Trophoblast cell (in vitro differentiated cells and primary cell): ENCODE results near the gene PATZ1.

Source experiments
- DNase-seq, 2 donors: peaks; one replicate each; pipeline ENCODE4 v3.0.0-alpha.2; 2016
- H2AFZ ChIP-seq: 2 replicates; pipeline ENCODE4 v1.6.1; 2013; ENCODE audit warnings: low read length, moderate library complexity, mild to moderate bottlenecking; ENCODE audit not compliant: insufficient read depth, poor library complexity
- H2AK5ac ChIP-seq: 2 replicates; pipeline ENCODE4 v1.6.1; 2013; ENCODE audit warnings: mild to moderate bottlenecking, low read length
- H2BK120ac ChIP-seq: 2 replicates; pipeline ENCODE4 v1.6.1; 2013; ENCODE audit warnings: low read length, mild to moderate bottlenecking, moderate library complexity; ENCODE audit not compliant: insufficient read depth, poor library complexity
- H2BK12ac ChIP-seq: 2 replicates; pipeline ENCODE4 v1.6.1; 2013; ENCODE audit warnings: mild to moderate bottlenecking, low read length, moderate library complexity
- H2BK5ac ChIP-seq: 2 replicates; pipeline ENCODE4 v1.6.1; 2013; ENCODE audit warnings: low read length, low read depth, moderate library complexity, mild to moderate bottlenecking; ENCODE audit not compliant: poor library complexity
- H3K14ac ChIP-seq: 2 replicates; pipeline ENCODE4 v1.6.1; 2013; ENCODE audit warnings: mild to moderate bottlenecking, low read length
- H3K18ac ChIP-seq: 2 replicates; pipeline ENCODE4 v1.6.1; 2013; ENCODE audit warnings: mild to moderate bottlenecking, low read length
- H3K23ac ChIP-seq: 2 replicates; pipeline ENCODE4 v1.6.1; 2013; ENCODE audit warnings: low read length
- H3K27ac ChIP-seq: 2 replicates; pipeline ENCODE4 v1.5.1; 2013; ENCODE audit warnings: low read depth, mild to moderate bottlenecking, inconsistent platforms, low read length, moderate library complexity
- H3K27me3 ChIP-seq: 2 replicates; pipeline ENCODE4 v1.6.1; 2013; ENCODE audit warnings: inconsistent platforms, mild to moderate bottlenecking, low read length, moderate library complexity; ENCODE audit not compliant: insufficient read depth
- H3K36me3 ChIP-seq, 2 experiments: 1 replicate in 1 of 2; 2 replicates in 1 of 2; pipeline ENCODE4 v1.6.1; 2013; ENCODE audit warnings: low read length in 2 of 2, mild to moderate bottlenecking in 2 of 2, moderate library complexity in 1 of 2; ENCODE audit not compliant: insufficient read depth in 2 of 2, control insufficient read depth in 1 of 2
- H3K4ac ChIP-seq: 2 replicates; pipeline ENCODE4 v1.6.1; 2013; ENCODE audit warnings: low read depth, mild to moderate bottlenecking, low read length, moderate library complexity
- H3K4me1 ChIP-seq, 2 experiments: 1 replicate in 1 of 2; 2 replicates in 1 of 2; pipeline ENCODE4 v1.6.1; 2013; ENCODE audit warnings: low read length in 2 of 2, mild to moderate bottlenecking in 2 of 2, moderate library complexity in 1 of 2; ENCODE audit not compliant: insufficient read depth in 2 of 2, control insufficient read depth in 1 of 2
- H3K4me2 ChIP-seq: 2 replicates; pipeline ENCODE4 v1.6.1; 2013; ENCODE audit warnings: inconsistent platforms, mild to moderate bottlenecking, low read length, moderate library complexity
- H3K4me3 ChIP-seq: 2 replicates; pipeline ENCODE4 v1.5.1; 2013; ENCODE audit warnings: mild to moderate bottlenecking, low read depth, low read length, inconsistent platforms
- H3K79me1 ChIP-seq: one replicate; pipeline ENCODE4 v1.6.1; 2013; ENCODE audit warnings: low read length
- H3K79me2 ChIP-seq: 2 replicates; pipeline ENCODE4 v1.6.1; 2013; ENCODE audit warnings: low read length, mild to moderate bottlenecking; ENCODE audit not compliant: control insufficient read depth, insufficient read depth, poor library complexity
- H3K9ac ChIP-seq: 2 replicates; pipeline ENCODE4 v1.6.1; 2013; ENCODE audit warnings: mild to moderate bottlenecking, low read length
- H3K9me3 ChIP-seq: 2 replicates; pipeline ENCODE4 v1.6.1; 2013; ENCODE audit warnings: low read depth, mild to moderate bottlenecking, control low read depth, inconsistent platforms, low read length; ENCODE audit not compliant: insufficient read depth
- H4K12ac ChIP-seq: 2 replicates; pipeline ENCODE4 v1.6.1; 2013; ENCODE audit warnings: low read depth, mild to moderate bottlenecking, low read length, moderate library complexity
- H4K8ac ChIP-seq: 2 replicates; pipeline ENCODE4 v1.6.1; 2013; ENCODE audit warnings: low read depth, mild to moderate bottlenecking, low read length, moderate library complexity
- H4K91ac ChIP-seq: one replicate; pipeline ENCODE4 v1.6.1; 2013; ENCODE audit warnings: low read depth, mild to moderate bottlenecking, low read length, moderate library complexity
- WGBS: extraction: QIAGEN DNeasy Blood & Tissue Kit; methylation state at CpG from one replicate; pipeline ENCODE4 v1.1.7; 2013; ENCODE audit warnings: missing lambda C conversion rate; ENCODE audit not compliant: insufficient read length, insufficient coverage; ENCODE audit errors: extremely low coverage; 5-methylcytosine and 5-hydroxymethylcytosine counted together

Gene PATZ1

GRCh38 chr22:31290494-31291471, 55.4 kb downstream of the PATZ1 start:
- Histone ChIP-seq H2AK5ac (peak overlapping the region; percentile 45), H4K12ac (no peak overlapping the region), H3K9ac (no peak overlapping the region), H2BK12ac (peak overlapping the region; percentile 78), H3K4me3 (peak overlapping the region; percentile 67), H2BK120ac (peak overlapping the region; percentile 74), H3K79me2 (no peaks in the 10 kb centered on the region), H3K4me2 (peak overlapping the region; percentile 81), H3K14ac (peak overlapping the region; percentile 83), H3K79me1 (peaks cover 17% of the 10 kb centered on the region), H3K23ac (no peak overlapping the region), H3K18ac (peak overlapping the region; percentile 80), H4K91ac (peak overlapping the region; percentile 74), H3K36me3 (no peaks in the 10 kb centered on the region), H3K9me3 (no peaks in the 10 kb centered on the region), H3K4me1 (peaks cover 17 to 29% of the 10 kb centered on the region in 2 experiments), H3K4ac (peak overlapping the region; percentile 34), H4K8ac (peak overlapping the region; percentile 36), H3K27me3 (no peaks in the 10 kb centered on the region), H2BK5ac (peak overlapping the region; percentile 67), H2AFZ (peak overlapping the region; percentile 37), H3K27ac (peak overlapping the region; percentile 59)
- WGBS: no CpG with 5 or more reads among the region's 95 CpGs
- peak; percentile 97 to 98 for DNase-seq

DNA sequence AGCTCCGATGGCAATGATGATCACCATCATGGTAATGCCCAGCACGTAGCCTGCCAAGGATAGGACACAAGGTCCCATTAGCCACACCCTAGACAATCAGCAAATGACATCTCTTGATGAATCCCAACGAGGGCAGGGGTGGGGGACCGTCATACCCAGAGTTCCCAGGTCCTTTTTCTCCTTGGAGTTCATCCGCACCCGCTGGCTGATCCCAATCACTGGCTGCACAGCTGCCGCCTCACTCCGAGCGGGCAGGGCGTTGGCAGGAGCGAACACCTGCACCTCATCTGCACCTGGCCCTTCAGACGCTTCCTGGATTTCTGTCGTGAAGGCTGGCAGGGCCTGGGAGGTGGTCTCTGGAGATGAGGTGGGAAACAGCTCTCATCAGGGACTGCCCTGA, 56.8 kb downstream of the PATZ1 start:
- Histone ChIP-seq H2AK5ac (peak overlapping the region; percentile 31), H3K4me3 (no peak overlapping the region), H2BK12ac (peak overlapping the region; percentile 9), H3K9me3 (no peaks in the 10 kb centered on the region), H3K4ac (no peak overlapping the region), H4K12ac (no peak overlapping the region), H2BK5ac (no peak overlapping the region), H3K14ac (no peak overlapping the region), H4K91ac (peak overlapping the region; percentile 30), H3K4me2 (no peak overlapping the region), H3K4me1 (peaks cover 21 to 29% of the 10 kb centered on the region in 2 experiments), H3K79me2 (no peaks in the 10 kb centered on the region), H3K79me1 (peaks cover 17% of the 10 kb centered on the region), H3K27me3 (no peaks in the 10 kb centered on the region), H2BK120ac (no peak overlapping the region), H2AFZ (no peak overlapping the region), H4K8ac (no peak overlapping the region), H3K9ac (no peak overlapping the region), H3K18ac (no peak overlapping the region), H3K23ac (no peak overlapping the region), H3K36me3 (no peaks in the 10 kb centered on the region), H3K27ac (no peak overlapping the region)
- no CpG with 5 or more reads among the region's 13 CpGs for WGBS
- DNase-seq: peak; percentile 45 to 58

DNA sequence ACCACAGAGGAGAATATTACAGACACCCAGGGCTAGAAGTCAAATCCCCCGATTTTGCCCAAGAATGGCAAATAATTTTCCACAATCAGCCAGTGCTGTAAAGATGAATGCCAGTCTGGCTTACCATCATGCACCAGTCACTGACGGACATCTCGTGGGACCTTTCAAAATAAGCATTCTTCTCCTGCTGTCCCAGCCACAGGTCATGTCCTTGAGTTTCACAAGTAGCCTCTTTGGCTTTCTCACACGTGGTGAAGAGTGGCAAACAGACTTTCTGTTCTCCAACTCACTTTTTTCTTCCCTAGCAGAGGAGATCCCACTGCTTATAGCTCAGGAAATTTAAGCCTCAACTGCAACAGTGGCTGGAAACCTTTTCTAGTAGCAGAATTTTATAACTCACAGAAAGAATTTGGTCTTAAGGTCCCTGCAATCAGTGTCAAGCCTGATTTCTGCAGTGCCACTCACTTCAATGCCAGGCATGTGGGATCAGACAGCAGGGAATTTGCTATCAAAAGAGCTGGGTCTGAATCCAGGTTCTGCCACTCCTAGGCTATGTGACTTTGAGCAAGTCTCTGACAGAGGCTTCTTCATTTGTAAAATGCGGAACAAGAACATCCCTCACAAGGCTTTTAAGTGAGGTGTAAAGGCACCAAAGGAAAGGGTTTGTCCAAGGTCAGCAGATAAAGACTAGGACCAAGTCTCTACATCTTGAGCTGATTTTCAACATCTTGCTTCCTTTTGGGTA, 57.5 kb downstream of the PATZ1 start:
- Histone ChIP-seq H3K9me3 (no peaks in the 10 kb centered on the region), H3K9ac (no peak overlapping the region), H3K4ac (no peak overlapping the region), H2BK12ac (peak overlapping the region; percentile 4), H3K36me3 (no peaks in the 10 kb centered on the region), H3K4me3 (no peak overlapping the region), H3K79me2 (no peaks in the 10 kb centered on the region), H2AK5ac (no peak overlapping the region), H3K27ac (no peak overlapping the region), H2AFZ (no peak overlapping the region), H4K91ac (no peak overlapping the region), H2BK120ac (no peak overlapping the region), H4K8ac (no peak overlapping the region), H3K23ac (no peak overlapping the region), H3K4me2 (no peak overlapping the region), H3K27me3 (no peaks in the 10 kb centered on the region), H3K4me1 (peaks cover 22 to 29% of the 10 kb centered on the region in 2 experiments), H3K14ac (no peak overlapping the region), H4K12ac (no peak overlapping the region), H3K79me1 (peaks cover 17% of the 10 kb centered on the region), H3K18ac (no peak overlapping the region), H2BK5ac (no peak overlapping the region)
- no CpG with 5 or more reads among the region's 5 CpGs for WGBS
- no peak for DNase-seq

GRCh38 chr22:31287818-31288495, 58.2 kb downstream of the PATZ1 start:
- Histone ChIP-seq H2BK120ac (no peak overlapping the region), H3K4me2 (no peak overlapping the region), H2BK12ac (no peak overlapping the region), H2BK5ac (no peak overlapping the region), H3K4me1 (peaks cover 22 to 29% of the 10 kb centered on the region in 2 experiments), H3K4ac (no peak overlapping the region), H3K27me3 (no peaks in the 10 kb centered on the region), H3K36me3 (no peaks in the 10 kb centered on the region), H4K91ac (no peak overlapping the region), H3K14ac (no peak overlapping the region), H3K9ac (no peak overlapping the region), H4K12ac (no peak overlapping the region), H2AFZ (no peak overlapping the region), H3K18ac (no peak overlapping the region), H2AK5ac (no peak overlapping the region), H3K27ac (no peak overlapping the region), H3K79me2 (no peaks in the 10 kb centered on the region), H4K8ac (no peak overlapping the region), H3K79me1 (peaks cover 17% of the 10 kb centered on the region), H3K9me3 (no peaks in the 10 kb centered on the region), H3K23ac (no peak overlapping the region), H3K4me3 (no peak overlapping the region)
- DNase-seq: no peak
- WGBS: no CpG with 5 or more reads among the region's 6 CpGs
